Stimulated activated CD8-positive, alpha-beta memory T cell treated with anti-CD3 and anti-CD28 coated beads, Interleukin-4, amount 100 ng/mL, for 48 hours (primary cell): ENCODE measurements around the gene MTCH2.

Source experiments
- DNase-seq: peaks from one replicate; pipeline ENCODE4 v3.0.0-alpha.2; 2020

The MTCH2 gene

GRCh38 chr11:47631473-47631872, 10.9 kb downstream of the MTCH2 start:
- no peak for DNase-seq

- DNase-seq = no peak
Observed at GRCh38 chr11:47628026-47628425, 14.3 kb downstream of the MTCH2 start.

- DNase-seq = no peak
Observed at GRCh38 chr11:47626234-47626633, 16.1 kb downstream of the MTCH2 start.

GRCh38 chr11:47620836-47621378, 21.5 kb downstream of the MTCH2 start:
- no peak for DNase-seq

DNA sequence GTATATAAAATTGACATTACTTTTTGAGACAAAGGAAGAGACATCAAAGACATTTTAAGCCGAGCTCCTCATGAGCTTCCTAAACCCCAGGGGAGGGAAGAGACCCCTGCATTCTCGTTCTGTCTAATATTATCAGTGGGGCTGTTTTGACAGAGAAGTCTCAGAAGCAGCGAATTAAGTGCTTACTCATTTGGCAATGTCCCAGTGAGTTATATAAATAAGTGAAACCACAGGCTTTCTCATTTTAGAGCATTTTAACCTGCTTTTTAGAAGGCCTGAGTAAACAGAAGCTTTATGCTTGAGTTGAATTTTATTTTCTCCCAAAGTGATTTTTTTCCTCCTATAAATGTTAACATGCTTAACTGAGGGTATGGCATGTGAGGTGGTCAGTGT, 24.9 kb downstream of the MTCH2 start:
- DNase-seq = no peak

- no peak for DNase-seq
Observed at GRCh38 chr11:47616726-47617416, 25.5 kb downstream of the MTCH2 start.

GRCh38 chr11:47615249-47615648, 27.1 kb downstream of the MTCH2 start:
- DNase-seq = no peak

GRCh38 chr11:47611348-47611794, 31.0 kb downstream of the MTCH2 start:
- no peak for DNase-seq

DNA sequence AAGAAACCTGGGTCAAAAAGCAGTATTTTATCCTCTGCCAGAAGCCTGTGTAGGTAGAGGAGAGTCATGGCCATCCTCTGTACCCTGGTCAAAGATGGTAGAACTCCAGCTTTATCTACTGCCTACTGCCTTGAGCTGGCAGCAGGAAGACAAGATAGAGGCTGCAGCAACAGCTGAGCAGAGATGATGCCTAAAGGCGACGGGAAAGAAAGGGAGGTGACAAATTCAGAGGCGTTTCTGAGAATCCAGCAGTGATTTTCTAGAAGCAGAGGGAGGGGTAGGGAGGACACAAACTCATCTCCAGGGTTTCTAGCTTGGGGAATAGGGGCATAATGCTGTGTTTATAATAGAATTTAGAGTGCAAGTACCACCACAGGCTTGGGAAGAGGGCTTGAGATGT, 32.7 kb downstream of the MTCH2 start:
- no peak for DNase-seq

GRCh38 chr11:47607380-47607779, 35.0 kb downstream of the MTCH2 start:
- DNase-seq = no peak

GRCh38 chr11:47606731-47607130, 35.6 kb downstream of the MTCH2 start:
- DNase-seq = no peak

- no peak for DNase-seq
Observed at GRCh38 chr11:47605921-47606320, 36.4 kb downstream of the MTCH2 start.

- no peak for DNase-seq
Observed at GRCh38 chr11:47603295-47603694, 39.1 kb downstream of the MTCH2 start.

GRCh38 chr11:47599902-47600301, 42.5 kb downstream of the MTCH2 start:
- DNase-seq = no peak

DNA sequence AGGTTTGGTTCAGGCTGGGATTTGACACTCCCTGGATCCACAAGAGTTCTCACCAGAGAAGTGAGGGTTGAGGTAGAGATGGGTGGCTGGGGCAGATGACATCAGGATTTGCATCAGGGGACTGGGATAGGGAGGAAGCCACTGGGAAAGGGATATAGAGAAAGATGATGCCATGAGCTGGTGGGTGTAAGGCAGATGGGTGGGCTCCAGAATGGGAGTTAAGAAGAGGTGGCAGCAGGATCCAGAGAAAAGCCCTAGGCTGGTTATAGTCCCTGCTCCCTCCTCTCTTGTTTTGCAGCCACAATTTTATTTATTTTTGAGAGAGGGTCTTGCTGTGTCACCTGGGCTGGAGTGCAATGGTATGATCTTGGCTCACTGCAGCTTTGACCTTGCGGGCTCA, 46.4 kb downstream of the MTCH2 start:
- DNase-seq = no peak

GRCh38 chr11:47595029-47595428, 47.3 kb downstream of the MTCH2 start:
- DNase-seq = no peak

DNA sequence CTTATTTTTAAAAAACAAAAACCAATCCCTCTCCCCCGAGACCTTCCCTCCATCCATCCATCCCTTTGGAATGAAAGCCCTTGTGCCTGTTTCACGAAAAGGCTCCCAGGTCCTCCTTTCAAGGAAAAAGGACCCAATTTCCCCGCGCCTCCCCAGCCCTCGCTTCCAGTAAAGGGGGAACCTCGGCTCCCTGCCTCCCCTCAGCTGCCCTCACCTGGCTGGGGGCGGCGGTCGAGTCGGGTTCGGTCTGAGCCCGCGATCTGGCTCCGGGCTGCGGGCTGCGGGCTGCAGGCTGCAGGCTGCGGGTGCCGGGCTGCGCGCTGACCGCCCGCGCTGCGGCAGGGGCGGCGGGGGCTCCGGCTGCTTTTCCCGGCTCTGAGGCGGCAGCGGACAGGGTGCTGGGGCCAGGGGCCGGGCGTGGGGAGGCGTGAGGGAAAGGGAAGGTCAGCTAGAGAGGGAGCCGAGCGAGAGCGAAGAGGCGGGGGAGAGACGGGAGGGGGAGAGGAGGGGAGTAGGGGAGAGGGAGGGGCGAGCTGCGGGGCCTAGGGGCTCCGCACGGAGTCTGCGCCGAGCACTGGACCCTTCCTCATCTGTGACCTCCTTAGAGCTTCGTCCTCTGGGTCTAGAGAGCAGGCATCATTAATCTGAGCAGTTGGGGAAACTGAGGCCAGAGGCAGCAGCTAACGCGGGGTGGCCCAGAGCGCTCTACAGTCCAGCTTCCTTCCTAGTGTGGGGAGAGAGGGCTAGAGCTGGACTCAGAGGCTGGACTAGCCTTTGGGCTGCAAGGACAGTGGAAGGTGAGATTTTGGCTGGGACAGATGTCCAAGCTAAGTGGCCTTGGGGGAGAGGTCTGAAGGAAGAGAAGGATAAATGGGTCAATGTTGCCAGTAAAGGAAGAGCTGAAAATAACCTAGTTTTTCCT, 48.2 kb downstream of the MTCH2 start, which contains the start of gene C1QTNF4:
TSS of gene C1QTNF4 (minus strand) at position 478 of the 922 bp plus-strand sequence. CDS start 3,601 bp downstream, outside the sequence.
- no peak for DNase-seq

- no peak for DNase-seq
Observed at GRCh38 chr11:47593492-47593933, 48.8 kb downstream of the MTCH2 start.

- DNase-seq = no peak
Observed at GRCh38 chr11:47592970-47593369, 49.4 kb downstream of the MTCH2 start.

- DNase-seq = no peak
Observed at GRCh38 chr11:47592251-47592650, 50.1 kb downstream of the MTCH2 start.

DNA sequence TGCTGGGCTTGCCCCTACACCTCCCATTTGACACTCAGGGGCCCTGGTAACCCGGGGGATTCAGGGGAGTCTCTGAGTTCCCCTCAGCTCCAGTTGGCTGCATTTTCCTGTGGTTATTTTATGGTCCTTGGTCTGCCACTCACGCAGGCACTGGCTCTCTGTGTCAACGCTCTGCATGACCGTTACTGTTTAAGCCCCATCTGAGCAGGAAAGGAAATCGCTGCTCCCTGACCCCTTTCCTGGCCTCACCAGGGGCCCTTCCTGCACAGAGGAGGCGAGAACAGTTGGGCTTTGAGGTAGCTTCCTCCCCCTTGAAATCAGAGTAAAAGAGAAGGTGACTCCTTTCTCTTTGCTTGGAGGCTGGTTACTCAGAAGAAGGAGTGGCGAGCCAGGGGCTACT, 50.6 kb downstream of the MTCH2 start:
- DNase-seq = no peak

GRCh38 chr11:47589977-47590861, 52.1 kb downstream of the MTCH2 start:
- DNase-seq = no peak

DNA sequence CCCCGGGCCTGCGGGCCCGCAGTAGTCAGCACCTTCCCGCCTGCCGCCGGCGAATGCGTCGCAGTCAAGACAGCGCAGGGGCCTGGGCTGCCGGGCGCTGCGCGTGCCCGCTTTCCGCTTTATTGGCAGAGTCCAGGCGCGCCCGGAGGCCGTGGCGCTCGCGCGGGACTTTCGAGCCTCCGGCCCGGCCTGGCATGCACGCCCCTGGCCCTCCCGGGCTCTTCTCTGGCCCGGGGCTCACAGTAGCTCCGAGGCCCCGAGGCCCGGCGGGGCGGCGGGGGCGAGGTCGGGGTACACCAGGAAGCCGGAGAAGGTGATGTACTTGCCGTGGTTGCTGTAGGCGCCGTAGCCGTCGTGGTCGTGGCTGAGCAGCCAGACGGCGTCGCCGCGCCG, 52.8 kb downstream of the MTCH2 start:
- DNase-seq = no peak
